GM19023 (cell line): ENCODE data around the gene ARL1.
"Not testable (repeated sequence)": the region's sequence is repeated elsewhere in the genome, so short reads cannot be mapped to it uniquely, and the experiment has no call there.

Source experiments
- ATAC-seq: cut with Tn5 transposase; IDR thresholded peaks from one replicate; pipeline ENCODE4 v1.9.1; 2021; ENCODE audit warnings: mild to moderate bottlenecking, moderate library complexity; ENCODE audit not compliant: unreplicated experiment

The ARL1 gene

DNA sequence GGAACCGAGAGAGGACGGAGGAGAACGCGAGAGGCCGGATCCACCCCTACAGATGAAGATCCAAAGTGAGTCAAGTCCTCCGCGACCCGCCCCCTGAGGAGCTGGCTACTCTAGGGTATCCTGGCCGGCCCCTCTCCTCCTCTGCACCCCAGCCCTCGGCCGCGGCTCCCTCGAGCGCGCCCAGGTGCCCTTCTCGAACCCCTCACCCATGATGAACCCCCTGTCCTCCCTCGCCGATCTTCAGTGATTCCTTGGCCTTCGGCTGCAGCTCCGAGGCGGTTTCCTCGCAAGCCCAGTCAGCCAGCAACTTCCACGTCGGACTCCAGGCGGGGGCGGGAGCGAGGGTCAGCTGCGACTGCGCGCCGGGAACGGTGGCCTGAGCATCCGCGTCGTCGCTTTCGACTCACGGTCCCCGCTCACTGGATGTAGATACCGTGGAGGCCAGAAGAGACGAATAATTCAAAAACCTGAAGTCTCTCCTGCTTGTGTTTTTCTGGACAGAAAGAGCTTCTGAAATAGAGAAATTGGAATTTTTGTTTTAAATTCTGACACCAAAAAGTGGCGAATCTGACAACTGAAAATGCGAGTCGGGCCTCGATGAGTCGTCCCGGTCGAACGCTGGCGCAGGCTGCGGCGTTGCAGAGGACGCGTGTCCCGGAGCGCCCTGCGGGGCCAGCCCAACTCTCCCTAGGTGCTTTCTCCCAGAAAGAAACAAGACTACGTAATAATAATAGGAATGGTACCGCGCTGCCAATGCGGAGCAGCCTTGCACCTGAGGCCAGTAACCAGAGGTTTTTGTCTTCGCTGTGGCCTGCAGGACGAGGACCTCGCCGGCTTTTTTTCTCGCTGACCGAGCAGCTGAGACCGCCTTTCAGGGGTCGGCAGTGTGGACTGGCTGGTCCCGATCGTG is at the start of gene ARL1:
Gene ARL1, minus strand, starts transcription at position 337 of the 910 bp plus-strand sequence. Its CDS starts 127 bp downstream, at position 210.
- peak; percentile 82 for ATAC-seq

DNA sequence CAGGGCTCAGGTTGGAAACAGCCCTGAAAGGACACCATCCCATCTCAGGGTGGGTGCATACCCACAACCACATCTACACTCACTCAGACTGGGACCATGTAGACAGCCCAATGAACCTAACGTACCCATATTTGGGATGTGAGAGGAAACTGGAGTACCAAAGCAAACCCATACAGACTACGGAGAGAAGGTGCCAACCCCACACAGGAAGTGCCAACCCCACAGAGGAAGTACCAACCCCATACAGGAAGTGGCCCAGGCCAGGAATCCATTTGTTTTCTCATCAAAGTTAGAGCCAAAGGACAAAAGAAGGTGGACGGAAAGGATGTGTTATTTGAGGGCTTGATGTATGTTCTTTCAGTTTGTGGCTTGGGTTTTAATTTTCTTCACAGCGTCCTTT is 48.1 kb upstream of the ARL1 start:
- ATAC-seq = no peak

DNA sequence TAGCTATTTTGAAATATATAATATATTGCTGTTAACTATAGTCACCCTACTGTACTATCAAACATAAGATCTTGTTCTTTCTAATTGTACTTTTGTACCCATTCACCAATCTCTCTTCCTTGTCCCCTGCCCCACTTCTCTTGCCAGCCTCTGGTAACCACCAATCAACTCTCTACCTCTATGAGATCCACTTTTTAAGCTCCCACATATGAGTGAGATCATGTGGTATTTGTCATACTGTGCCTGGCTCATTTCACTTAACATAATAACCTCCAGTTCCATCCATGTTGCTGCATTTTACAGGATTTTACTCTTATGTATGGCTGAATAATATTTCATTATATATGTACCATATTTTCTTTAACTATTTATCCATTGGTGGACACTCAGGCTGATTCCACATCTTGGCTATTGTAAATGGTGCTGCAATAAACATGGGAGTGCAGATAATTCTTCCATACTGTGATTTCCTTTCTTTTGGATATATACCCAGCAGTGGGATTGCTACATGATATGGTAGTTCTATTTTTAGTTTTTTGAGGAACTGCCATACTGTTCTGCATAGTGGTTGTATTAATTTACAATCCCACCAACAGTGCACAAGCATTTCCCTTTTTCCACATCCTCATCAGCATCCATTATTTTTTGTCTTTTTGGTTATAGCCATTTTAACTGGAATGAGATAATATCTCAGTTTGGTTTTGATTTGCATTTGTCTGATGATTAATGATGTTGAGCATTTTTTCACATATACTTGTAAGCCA is 34.1 kb upstream of the ARL1 start:
- no peak for ATAC-seq

DNA sequence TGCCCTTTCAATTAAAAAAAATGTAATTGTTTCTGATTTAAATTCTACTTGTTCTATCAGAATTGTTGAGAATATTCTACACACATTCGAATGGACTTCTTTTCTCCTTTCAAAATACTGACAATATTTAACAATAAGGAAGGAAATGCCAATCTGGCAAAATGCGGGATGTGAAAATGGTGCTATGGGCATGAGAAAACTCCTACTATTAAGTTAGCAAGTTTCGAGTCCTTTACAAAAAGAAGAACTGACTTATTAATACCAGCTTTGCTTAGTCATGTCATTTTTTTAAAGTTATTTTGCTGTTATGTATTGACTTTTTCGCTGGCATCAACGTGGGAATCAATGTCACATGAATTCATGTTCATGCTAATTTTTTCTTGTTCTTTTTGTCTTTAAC is 31.7 kb upstream of the ARL1 start:
- no peak for ATAC-seq

DNA sequence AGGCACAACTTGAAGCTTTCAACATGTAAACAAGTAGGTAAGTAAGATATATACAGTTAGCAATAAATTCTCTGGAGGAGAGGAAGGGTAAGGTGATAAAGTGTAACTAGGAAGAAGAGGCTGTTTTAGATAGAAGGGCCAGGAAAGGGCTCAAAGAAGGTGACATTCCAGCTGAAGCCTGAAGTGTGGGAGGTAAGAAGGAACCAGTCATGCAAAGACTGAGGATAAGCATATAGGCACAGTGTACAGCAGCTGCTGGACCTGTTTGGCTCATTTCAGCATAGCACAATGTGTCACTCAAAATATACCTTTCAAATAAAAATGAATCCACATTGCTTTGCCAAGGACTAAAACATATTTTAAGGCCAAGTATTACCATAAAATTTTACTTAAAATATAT is 28.6 kb upstream of the ARL1 start:
- no peak for ATAC-seq

DNA sequence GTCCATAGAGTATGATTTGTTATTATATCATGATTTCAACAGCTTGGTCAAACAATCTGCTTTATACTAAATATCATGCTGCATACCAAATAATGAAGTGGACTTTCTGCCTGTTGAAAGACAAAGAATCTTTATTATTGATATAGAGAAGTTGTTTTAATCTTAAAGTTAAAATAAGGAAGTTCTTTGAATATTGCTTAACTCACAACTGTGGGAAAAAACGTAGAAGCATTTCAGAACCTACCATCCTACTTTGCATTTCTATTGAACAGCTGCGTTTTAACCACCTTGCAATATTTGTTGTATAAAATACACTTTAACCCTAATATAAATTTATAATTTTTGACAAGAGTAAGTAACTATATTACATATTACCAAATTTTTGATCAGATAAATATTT is 22.9 kb upstream of the ARL1 start:
- no peak for ATAC-seq

DNA sequence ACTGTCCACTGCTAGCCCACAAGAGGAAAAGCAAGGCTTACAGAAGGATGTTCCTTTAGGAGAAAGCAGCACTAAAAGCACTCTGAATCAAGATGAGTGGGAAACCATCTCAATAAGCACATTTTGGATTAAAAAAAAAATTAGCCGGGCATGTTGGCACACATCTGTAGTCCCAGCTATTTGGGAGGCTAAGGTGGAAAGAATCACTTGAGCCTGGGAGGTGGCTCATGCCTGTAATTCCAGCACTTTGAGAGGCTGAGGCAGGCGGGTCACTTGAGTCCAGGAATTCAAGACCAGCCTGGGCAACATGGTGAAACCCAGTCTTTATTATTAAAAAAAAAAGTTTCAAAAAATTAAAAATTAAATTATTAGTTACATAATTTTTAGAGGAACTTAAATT is 17.0 kb upstream of the ARL1 start:
- ATAC-seq = no peak

DNA sequence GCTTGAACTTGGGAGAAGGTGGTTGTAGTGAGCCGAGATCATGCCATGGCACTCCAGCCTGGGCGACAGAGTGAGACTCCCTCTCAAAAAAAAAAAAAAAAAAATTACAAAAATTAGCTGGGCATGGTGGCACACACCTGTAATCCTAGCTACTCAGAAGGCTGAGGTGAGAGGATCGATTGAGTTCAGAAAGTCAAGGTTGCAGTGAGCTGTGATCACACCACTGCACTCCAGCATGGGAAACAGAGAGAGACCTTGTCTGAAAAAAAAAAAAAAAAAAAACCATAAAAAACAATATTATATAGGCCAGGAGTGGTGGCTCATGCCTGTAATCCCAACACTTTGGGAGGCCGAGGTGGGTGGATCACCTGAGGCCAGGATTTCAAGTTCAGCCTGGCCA is 14.5 kb upstream of the ARL1 start:
- not testable (repeated sequence) for ATAC-seq

DNA sequence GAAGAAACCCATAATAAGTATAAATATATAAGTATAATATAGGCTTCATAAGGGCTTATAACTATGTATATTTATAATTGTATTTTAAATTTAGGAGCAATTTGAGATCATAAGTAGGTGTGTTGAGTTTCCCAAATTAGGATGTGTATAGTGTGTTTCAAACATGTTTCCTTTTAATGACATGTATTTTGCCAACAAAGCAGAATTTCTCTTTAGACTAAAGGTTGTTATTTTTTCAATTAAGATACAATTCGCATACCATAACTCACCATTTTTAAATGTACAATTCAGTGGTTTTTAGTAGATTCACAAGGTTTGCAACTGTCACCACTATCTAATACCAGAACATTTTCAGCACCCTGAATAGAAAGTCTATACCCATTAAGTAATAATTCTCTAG is 7.7 kb upstream of the ARL1 start:
- ATAC-seq = no peak

DNA sequence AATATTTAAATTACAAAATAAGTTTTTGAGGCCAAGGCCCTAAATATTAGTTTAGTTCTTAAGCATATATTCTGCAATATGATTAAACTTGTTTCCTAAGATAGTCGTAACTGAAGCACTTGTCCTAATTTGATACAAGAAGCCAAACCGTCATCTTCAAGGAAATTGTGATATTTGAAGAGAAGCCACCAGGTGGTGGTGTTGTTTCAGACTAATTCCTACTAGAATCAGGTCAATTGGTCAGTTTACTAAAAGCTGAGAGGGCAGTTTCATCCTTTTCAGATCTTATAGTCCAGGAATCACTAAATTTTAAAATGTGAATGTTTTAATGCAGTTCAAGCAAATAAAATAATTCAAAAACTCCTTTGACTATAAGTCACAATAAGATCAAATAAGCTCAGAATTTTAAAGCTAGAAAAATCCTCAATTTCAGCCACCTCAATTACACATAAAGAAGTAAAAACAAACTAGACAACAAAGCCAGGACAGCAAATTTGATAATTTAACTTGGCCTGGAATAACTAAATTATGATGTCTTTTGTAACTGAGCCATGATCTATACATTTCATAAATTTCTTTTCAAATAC is 7.1 kb upstream of the ARL1 start:
- no peak for ATAC-seq

DNA sequence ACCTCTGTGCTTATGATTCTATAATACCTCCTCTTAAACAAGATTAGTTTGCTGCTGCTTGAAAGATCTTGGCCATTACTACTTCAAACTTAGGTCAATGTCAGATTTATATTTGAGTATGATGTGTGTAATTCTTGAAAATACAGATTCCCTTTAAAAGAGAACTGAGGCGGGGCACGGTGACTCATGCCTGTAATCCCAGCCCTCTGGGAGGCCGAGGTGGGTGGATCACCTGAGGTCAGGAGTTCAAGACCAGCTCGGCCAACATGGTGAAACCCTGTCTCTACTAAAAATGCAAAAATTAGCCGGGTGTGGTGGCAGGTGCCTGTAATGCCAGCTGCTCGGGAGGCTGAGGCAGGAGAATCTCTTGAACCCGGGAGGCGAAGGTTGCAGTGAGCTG is 2.6 kb upstream of the ARL1 start:
- not testable (repeated sequence) for ATAC-seq

DNA sequence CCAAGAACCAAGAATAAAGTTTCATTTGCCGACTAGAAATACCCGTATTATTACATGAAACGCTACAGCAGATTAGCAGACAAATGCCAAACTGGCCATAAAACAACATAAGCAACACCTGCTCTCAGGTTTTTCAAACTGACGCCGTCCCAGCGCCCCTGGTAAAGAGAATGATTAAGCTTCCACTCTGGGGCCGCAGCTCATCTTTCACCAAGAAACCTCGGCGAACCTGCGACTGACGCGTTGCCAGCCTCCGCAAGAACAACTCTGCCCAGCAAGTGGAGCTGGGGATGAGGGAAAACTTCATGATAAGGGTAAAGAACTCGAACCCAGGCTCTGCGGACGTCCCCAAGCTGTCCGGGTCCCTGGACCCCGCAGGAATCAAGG is 530 bp downstream of the ARL1 start:
- ATAC-seq = peak; percentile 21

DNA sequence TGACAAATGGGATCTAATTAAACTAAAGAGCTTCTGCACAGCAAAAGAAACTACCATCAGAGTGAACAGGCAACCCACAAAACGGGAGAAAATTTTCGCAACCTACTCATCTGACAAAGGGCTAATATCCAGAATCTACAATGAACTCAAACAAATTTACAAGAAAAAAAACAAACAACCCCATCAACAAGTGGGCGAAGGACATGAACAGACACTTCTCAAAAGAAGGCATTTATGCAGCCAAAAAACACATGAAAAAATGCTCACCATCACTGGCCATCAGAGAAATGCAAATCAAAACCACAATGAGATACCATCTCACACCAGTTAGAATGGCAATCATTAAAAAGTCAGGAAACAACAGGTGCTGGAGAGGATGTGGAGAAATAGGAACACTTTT is 16.4 kb downstream of the ARL1 start:
- not testable (repeated sequence) for ATAC-seq

DNA sequence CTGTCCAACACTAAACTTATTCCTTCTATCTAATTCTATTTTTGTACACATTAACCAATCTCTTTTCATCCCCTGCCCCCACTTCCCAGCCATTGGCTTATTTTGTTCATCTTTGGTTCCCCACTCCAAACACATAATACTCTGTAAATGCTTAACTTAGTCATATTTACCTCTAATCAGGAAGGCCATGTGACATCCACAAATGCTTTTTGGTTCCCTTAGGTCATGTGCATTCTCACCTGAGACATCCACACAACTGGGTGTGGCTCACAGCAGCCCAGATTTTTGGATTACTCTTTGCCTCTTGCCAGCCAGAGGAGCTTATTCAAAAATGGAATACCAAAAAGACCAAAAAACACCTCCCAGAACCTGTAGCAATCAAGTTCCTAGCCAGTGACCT is 28.4 kb downstream of the ARL1 start:
- no peak for ATAC-seq

DNA sequence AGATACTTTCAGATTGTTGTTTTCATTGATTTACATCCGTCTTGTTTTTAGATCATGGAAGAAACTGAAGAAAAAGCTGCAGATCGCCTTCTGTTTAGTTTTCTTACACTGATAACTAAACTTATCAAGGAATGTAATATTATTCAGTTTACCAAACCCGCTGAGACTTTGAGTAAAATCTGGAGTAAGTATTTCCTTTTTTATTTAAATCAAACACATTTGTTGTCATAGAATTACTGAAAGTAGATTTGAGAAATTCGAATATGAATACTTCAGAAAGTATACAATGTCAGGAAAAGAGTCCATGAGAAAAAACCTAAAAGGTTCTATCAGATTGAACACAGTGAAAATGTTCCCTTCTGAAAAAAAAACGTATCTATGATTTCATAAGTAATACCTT is 32.0 kb downstream of the ARL1 start:
- no peak for ATAC-seq

DNA sequence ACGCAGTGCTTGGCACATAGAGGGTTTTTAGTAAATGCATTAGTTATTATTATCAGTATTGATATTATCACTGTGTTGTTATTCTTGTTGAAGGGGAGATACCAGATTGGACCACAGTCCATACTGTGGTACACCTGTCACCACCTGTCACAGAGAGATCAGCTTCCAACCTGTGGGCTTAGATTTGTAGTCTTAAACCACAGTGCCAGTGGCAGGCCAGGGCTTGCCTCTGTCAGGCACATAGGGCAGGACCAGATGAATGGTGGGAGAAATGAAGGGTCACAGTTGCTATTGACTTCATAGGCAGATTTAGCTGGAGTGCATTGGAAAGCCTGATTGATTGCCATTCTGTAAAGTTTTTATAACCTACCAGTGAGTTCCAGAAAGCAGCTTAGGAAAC is 35.1 kb downstream of the ARL1 start:
- ATAC-seq = no peak

DNA sequence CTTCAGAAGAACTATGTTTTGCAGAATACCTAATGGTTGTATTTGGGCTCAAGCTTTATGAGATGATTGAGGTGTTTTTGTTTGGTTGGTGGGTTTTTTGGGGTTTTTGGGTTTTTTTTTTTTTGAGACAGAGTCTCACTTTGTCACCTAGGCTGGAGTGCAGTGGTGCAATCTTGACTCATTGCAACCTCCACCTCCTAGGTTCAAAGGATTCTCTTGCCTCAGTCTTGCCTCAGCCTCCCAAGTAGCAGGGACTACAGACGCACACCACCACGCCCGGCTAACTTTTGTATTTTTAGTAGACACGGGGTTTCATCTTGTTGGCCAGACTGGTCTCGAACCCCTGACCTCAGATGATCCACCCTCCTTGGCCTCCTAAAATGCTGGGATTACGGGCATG is 39.6 kb downstream of the ARL1 start:
- ATAC-seq = no peak

DNA sequence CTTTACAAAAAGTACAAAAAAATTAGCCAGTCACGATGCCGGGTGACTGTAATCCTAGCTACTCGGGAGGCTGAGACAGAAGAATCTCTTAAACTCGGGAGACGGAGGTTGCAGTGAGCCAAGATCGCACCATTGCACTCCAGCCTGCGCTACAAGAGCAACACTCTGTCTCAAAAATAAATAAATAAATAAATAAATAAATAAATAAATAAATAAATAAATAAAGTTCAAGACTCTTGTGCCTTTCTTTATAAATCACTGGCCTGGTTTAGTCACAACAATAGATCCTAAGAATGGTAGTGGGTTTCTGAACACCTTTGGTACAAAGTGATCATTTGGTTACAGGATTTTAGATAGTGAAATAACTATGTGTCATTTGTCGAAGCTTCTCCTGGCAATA is 46.1 kb downstream of the ARL1 start:
- ATAC-seq = no peak

DNA sequence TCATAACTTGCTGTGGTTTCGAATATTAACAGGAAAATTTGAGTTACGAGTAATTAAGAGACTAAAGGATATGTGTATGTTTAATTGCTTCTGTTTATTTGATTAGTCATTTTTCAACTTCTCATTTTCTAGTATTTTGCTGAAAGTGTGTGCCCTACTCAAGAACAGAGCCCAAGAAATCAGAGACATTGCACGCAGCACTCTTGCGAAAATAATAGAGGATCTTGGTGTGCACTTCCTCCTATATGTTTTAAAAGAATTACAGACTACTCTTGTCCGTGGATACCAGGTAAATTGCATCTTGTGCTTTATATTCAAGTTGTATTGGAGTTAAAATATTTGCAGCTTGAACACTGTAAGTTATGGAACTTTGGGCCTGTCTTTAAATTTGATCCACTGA is 50.8 kb downstream of the ARL1 start:
- no peak for ATAC-seq

DNA sequence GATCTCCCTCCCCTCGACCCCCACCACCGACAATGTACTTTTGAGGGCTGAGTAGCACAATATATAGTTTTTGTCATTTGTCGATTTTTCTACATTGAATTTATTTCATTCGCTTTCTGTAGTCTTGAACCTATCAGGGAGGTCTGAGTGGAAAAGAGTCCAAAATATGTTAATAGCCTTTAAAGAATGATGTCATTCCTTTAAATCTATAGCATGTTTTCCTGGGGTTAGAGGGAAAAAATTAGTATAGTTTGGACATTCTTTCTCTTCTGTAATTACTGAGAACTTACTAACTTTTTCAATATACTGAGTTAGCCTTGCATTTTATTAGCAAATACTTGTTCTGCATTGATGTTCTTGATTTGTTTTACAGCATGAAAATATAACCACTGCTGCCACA is 55.9 kb downstream of the ARL1 start:
- no peak for ATAC-seq

DNA sequence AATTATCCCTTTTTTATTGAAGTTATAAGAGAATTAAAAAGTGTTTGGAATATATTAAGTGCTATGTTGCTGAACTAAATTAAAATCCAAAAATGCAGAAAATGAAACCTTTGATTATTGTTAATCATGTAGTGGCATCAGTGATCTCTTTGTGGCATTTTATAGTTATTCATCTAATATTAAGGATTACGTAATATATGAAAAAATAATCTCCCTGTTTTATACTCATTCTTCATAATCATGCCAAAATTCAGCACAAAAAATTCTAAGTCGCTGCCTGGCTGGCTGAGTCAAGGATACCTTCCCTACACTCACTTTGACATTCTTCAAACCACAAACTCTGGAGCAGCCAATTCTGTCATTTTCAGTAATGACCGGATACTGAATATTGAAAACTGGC is 63.7 kb downstream of the ARL1 start:
- ATAC-seq = no peak
